ENCODE results near the gene FCAMR.

Gene FCAMR

GRCh38 chr1:206955476-206956451, 14.5 kb downstream of the FCAMR start:
- DNase-seq (ENCODE audit: low read depth): no peak

GRCh38 chr1:206954459-206955342, 15.6 kb downstream of the FCAMR start:
- no peak for DNase-seq (ENCODE audit: low read depth)

GRCh38 chr1:206953626-206954025, 16.6 kb downstream of the FCAMR start:
- no peak for DNase-seq (ENCODE audit: low read depth)

GRCh38 chr1:206953126-206953525, 17.1 kb downstream of the FCAMR start:
- DNase-seq (ENCODE audit: low read depth): no peak

GRCh38 chr1:206952171-206952570, 18.1 kb downstream of the FCAMR start:
- DNase-seq (ENCODE audit: low read depth): no peak

GRCh38 chr1:206951318-206952100, 18.8 kb downstream of the FCAMR start:
- DNase-seq (ENCODE audit: low read depth): no peak

- no peak for DNase-seq (ENCODE audit: low read depth)
These were observed 20.6 kb downstream of the FCAMR start for GRCh38 chr1:206949641-206950040.

GRCh38 chr1:206949208-206949607, 21.1 kb downstream of the FCAMR start:
- no peak for DNase-seq (ENCODE audit: low read depth)

- no peak for DNase-seq (ENCODE audit: low read depth)
These were observed 23.0 kb downstream of the FCAMR start for GRCh38 chr1:206947255-206947654.

GRCh38 chr1:206946261-206946660, 24.0 kb downstream of the FCAMR start, which contains the start of gene PIGR:
TSS of gene PIGR (minus strand) at chr1:206946466. CDS start at chr1:206940531, 5,935 bp downstream.
- DNase-seq (ENCODE audit: low read depth): no peak

GRCh38 chr1:206945779-206946178, 24.5 kb downstream of the FCAMR start:
- DNase-seq (ENCODE audit: low read depth): no peak

- DNase-seq (ENCODE audit: low read depth): no peak
These were observed 25.6 kb downstream of the FCAMR start for GRCh38 chr1:206944703-206945102.

- no peak for DNase-seq (ENCODE audit: low read depth)
These were observed 28.4 kb downstream of the FCAMR start for GRCh38 chr1:206941766-206942418.

GRCh38 chr1:206940588-206940936, 29.7 kb downstream of the FCAMR start:
- no peak for DNase-seq (ENCODE audit: low read depth)

GRCh38 chr1:206939841-206940587, 30.2 kb downstream of the FCAMR start:
- DNase-seq (ENCODE audit: low read depth): no peak

- DNase-seq (ENCODE audit: low read depth): no peak
These were observed 31.1 kb downstream of the FCAMR start for GRCh38 chr1:206939131-206939530.

GRCh38 chr1:206937425-206937824, 32.8 kb downstream of the FCAMR start:
- DNase-seq (ENCODE audit: low read depth): no peak

GRCh38 chr1:206935491-206936067, 34.7 kb downstream of the FCAMR start:
- no peak for DNase-seq (ENCODE audit: low read depth)

GRCh38 chr1:206933333-206933945, 36.8 kb downstream of the FCAMR start:
- peak; percentile 63 for DNase-seq (ENCODE audit: low read depth)

- no peak for DNase-seq (ENCODE audit: low read depth)
These were observed 38.1 kb downstream of the FCAMR start for GRCh38 chr1:206932177-206932576.

Data from stimulated activated CD8-positive, alpha-beta memory T cell treated with anti-CD3 and anti-CD28 coated beads, Interleukin-12 subunit alpha, Interleukin-12 subunit beta, amount 100 ng/mL, for 1 hour (primary cell).